ENCODE data around the gene NEUROG2.

The NEUROG2 gene

DNA sequence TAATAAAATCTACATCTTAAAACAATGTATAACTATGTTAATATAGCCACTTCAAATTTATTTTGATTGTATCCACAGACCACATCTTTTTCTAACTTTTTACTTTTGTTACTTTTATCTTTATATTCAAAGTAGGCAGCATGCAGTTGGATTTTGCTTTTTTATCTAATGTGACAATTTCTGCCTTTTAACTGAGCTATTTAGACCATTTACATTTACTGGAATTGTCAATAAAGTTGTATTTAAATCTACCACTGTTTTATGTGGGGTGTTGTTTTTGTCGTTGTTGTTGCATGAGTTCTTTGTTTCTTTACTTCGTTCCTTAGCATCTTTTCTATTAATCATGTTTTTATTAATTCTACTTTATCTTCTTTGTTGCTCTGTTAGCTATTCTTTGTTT is 42.0 kb downstream of the NEUROG2 start:
- Mint-ChIP-seq H3K36me3 (ENCODE audit: low read depth) (no peaks in the 10 kb centered on the region), H3K4me1 (ENCODE audit: low read depth) (no peaks in the 10 kb centered on the region), H3K27ac (no peak overlapping the region), H3K27me3 (peaks cover 6% of the 10 kb centered on the region), H3K4me3 (no peak overlapping the region), H3K9me3 (peaks cover 3% of the 10 kb centered on the region)

DNA sequence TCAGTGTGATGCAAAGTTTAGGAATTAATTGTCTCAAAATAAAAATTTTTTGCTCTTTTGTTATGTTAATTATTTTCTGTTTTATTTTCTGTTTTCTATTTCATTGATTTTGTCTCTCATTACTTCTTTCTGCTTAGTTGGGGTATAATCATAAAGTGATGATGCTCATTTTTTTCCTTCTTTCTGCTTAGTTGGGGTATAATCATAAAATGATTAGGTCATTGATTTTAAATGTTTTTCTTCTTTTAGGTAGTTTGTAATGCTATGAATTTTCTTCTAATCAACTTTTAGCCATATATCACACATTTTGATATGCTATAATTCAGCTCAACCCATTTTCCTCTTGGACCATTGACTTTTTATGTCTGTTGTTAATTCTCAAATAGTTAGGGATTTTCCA is 43.7 kb downstream of the NEUROG2 start:
- no peak overlapping the region for H3K27ac Mint-ChIP-seq
- H3K9me3 Mint-ChIP-seq: peaks cover 3% of the 10 kb centered on the region
- peaks cover 6% of the 10 kb centered on the region for H3K27me3 Mint-ChIP-seq
- H3K36me3 Mint-ChIP-seq (ENCODE audit: low read depth): no peaks in the 10 kb centered on the region
- no peaks in the 10 kb centered on the region for H3K4me1 Mint-ChIP-seq (ENCODE audit: low read depth)
- no peak overlapping the region for H3K4me3 Mint-ChIP-seq
